HepG2 (cell line): ENCODE measurements around the gene CHMP4B. TPM values are rescaled to one million over a fixed set of nuclear protein-coding genes. Genes with fewer than 3 reads are reported as not detected.
A peak's percentile ranks its signal among the peaks of the same experiment; 100 is the strongest.

Experiments
- BCL6 ChIP-seq: IDR thresholded peaks from 2 replicates; pipeline ENCODE4 v1.6.1; 2016; ENCODE audit warnings: missing genetic modification reagents, missing compliant biosample characterization
- FOXA3 ChIP-seq: IDR thresholded peaks from 2 replicates; pipeline ENCODE4 v1.6.1; 2016; ENCODE audit warnings: missing genetic modification reagents, missing compliant biosample characterization
- MLLT10 ChIP-seq: sonication (generic); formaldehyde crosslinking; IDR thresholded peaks from 2 replicates; pipeline ENCODE4 v1.4.0; 2020; ENCODE audit warnings: missing genetic modification reagents
- RARG ChIP-seq: sonication (generic); formaldehyde crosslinking; IDR thresholded peaks from 2 replicates; pipeline ENCODE4 v1.4.0; 2020; ENCODE audit warnings: low read depth, mild to moderate bottlenecking, missing genetic modification reagents
- REXO4 ChIP-seq: sonication (generic); formaldehyde crosslinking; IDR thresholded peaks from 2 replicates; pipeline ENCODE4 v1.8.0; 2022; ENCODE audit warnings: missing genetic modification reagents, mild to moderate bottlenecking, borderline replicate concordance
- SIX1 ChIP-seq: sonication (generic); formaldehyde crosslinking; IDR thresholded peaks from 2 replicates; pipeline ENCODE4 v1.4.0; 2020; ENCODE audit warnings: missing genetic modification reagents, borderline replicate concordance
- SNRNP70 ChIP-seq: fragments of 200-400 bp; formaldehyde crosslinking; IDR thresholded peaks from 2 replicates; pipeline ENCODE4 v1.6.1; 2017; ENCODE audit warnings: mild to moderate bottlenecking, low read depth, low read length, moderate library complexity
- SRY ChIP-seq: sonication (generic); formaldehyde crosslinking; IDR thresholded peaks from 2 replicates; pipeline ENCODE4 v1.8.0; 2022; ENCODE audit warnings: mild to moderate bottlenecking, missing genetic modification reagents
- ZFAT ChIP-seq: sonication (generic); formaldehyde crosslinking; conservative IDR thresholded peaks from 2 replicates; pipeline ENCODE4 v1.8.1; 2023; ENCODE audit warnings: missing genetic modification reagents, inconsistent platforms
- ZNF121 ChIP-seq: sonication (generic); formaldehyde crosslinking; IDR thresholded peaks from 2 replicates; pipeline ENCODE4 v1.5.0; 2020; ENCODE audit warnings: mild to moderate bottlenecking, missing genetic modification reagents
- ZNF335 ChIP-seq: sonication (generic); formaldehyde crosslinking; IDR thresholded peaks from 2 replicates; pipeline ENCODE4 v1.4.0; 2020; ENCODE audit warnings: missing genetic modification reagents
- ZNF33B ChIP-seq: sonication (generic); formaldehyde crosslinking; IDR thresholded peaks from 2 replicates; pipeline ENCODE4 v1.5.1; 2020; ENCODE audit warnings: mild to moderate bottlenecking, missing genetic modification reagents
- ZNF557 ChIP-seq: sonication (generic); formaldehyde crosslinking; IDR thresholded peaks from 2 replicates; pipeline ENCODE4 v1.4.0; 2020; ENCODE audit warnings: missing genetic modification reagents
- ZNF615 ChIP-seq: sonication (generic); formaldehyde crosslinking; IDR thresholded peaks from 2 replicates; pipeline ENCODE4 v1.5.0; 2020; ENCODE audit warnings: mild to moderate bottlenecking, missing genetic modification reagents, borderline replicate concordance
- ZNF83 ChIP-seq: sonication (generic); formaldehyde crosslinking; IDR thresholded peaks from 2 replicates; pipeline ENCODE4 v1.4.0; 2020; ENCODE audit warnings: missing genetic modification reagents, mild to moderate bottlenecking, borderline replicate concordance
- polyA plus RNA-seq, 8 experiments: library from polyadenylated mRNA; depleted of rRNA in 3 of 8; stranded (reverse) in 7 of 8; unstranded in 1 of 8; fragments of >200 nt; fragmentation: Illumina TruSeq in 4 of 8; extraction: Trizol in 4 of 8; gene quantifications; 2 replicates each; pipeline versions ENCODE4 v1.2.1 to v1.2.3, GENCODE V29; 2011 to 2016; ENCODE audit warnings: low read depth in 4 of 8, missing spikeins in 1 of 8, mixed read lengths in 1 of 8; ENCODE audit not compliant: insufficient read depth in 1 of 8
- total RNA-seq, 5 experiments: library from RNA; depleted of rRNA; stranded (reverse); fragments of >200 nt; fragmentation: Illumina TruSeq; extraction: Trizol; gene quantifications; 2 replicates each; pipeline ENCODE4 v1.2.3, GENCODE V29; 2016; ENCODE audit warnings: low read depth in 1 of 5
- TF ChIP-seq, protein P1 (sequence below): IDR thresholded peaks from 2 replicates; pipeline ENCODE4 v1.6.1; 2016; ENCODE audit warnings: low read depth, missing genetic modification reagents, missing compliant biosample characterization
- TF ChIP-seq, protein P2 (sequence below): sonication (generic); formaldehyde crosslinking; IDR thresholded peaks from 2 replicates; pipeline ENCODE4 v1.5.1; 2020; ENCODE audit warnings: mild to moderate bottlenecking, missing genetic modification reagents, borderline replicate concordance
- TF ChIP-seq, protein P3 (sequence below): IDR thresholded peaks from 2 replicates; pipeline ENCODE4 v1.6.1; 2016; ENCODE audit warnings: missing genetic modification reagents, missing compliant biosample characterization
- TF ChIP-seq, protein P4 (sequence below): sonication (generic); formaldehyde crosslinking; IDR thresholded peaks from 2 replicates; pipeline ENCODE4 v1.4.0; 2020; ENCODE audit warnings: mild to moderate bottlenecking, missing genetic modification reagents

Gene CHMP4B
- total and polyA plus RNA-seq, 2 of the 13 experiments (the other 11 are each of a cell fraction or from before 2014, with no cell fraction given) = 40.1 to 45.6 TPM

DNA sequence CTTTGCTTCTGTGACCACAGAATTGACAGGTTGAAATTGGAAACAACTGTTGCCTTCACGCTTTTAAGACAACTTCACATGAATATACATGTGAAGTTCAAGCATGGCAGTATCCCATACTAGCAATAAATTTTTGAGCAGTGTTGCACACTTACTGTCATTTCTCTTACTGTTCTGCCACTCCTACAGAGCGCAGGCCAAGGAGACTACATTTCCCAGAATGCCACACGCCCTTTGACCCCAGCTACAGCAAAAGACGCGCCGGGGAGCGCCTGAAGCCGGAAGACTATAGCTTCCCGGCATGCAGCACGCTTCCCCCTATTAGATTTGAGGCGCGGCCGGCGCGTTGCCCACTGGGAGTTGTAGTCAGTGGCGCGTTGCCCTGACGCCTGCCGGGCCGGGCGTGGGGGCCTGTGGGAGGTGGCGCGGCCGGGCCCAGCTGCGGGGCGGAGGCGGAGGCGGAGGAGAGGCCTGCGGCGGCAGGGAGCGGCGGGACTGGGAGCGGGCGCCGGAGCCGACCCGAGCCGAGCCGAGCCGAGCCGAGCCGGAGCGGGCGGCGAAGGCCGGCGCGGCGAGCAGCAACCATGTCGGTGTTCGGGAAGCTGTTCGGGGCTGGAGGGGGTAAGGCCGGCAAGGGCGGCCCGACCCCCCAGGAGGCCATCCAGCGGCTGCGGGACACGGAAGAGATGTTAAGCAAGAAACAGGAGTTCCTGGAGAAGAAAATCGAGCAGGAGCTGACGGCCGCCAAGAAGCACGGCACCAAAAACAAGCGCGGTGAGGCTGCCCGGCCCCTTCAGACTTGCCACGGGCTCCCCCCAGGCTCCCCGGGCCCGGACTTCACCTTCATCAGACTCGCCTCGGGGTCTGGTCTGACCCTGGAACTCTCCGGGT lies at the start of gene CHMP4B (continued):
- TF ChIP-seq ZFAT (no peak), SRY (CRISPR knock-in tag) (peak; percentile 95), SNRNP70 (no peak), RARG (no peak), ZNF557 (CRISPR knock-in tag) (peak; percentile 43; the same call in 1 of the 2 replicates), FOXA3 (CRISPR knock-in tag) (peak; percentile 86; the same call in 1 of the 2 replicates), ZNF121 (CRISPR knock-in tag) (peak; percentile 9; the same call in 1 of the 2 replicates), SIX1 (CRISPR knock-in tag) (peak; percentile 41; the same call in 1 of the 2 replicates), ZNF335 (CRISPR knock-in tag) (peak; percentile 94), MLLT10 (CRISPR knock-in tag) (no peak), ZNF33B (CRISPR knock-in tag) (no peak; the same call in 1 of the 2 replicates), REXO4 (CRISPR knock-in tag) (no peak), BCL6 (CRISPR knock-in tag) (peak; percentile 65; the same call in 1 of the 2 replicates), ZNF615 (no peak), ZNF83 (CRISPR knock-in tag) (peak; percentile 53; the same call in 1 of the 2 replicates)
- TF ChIP-seq, protein P1, sequence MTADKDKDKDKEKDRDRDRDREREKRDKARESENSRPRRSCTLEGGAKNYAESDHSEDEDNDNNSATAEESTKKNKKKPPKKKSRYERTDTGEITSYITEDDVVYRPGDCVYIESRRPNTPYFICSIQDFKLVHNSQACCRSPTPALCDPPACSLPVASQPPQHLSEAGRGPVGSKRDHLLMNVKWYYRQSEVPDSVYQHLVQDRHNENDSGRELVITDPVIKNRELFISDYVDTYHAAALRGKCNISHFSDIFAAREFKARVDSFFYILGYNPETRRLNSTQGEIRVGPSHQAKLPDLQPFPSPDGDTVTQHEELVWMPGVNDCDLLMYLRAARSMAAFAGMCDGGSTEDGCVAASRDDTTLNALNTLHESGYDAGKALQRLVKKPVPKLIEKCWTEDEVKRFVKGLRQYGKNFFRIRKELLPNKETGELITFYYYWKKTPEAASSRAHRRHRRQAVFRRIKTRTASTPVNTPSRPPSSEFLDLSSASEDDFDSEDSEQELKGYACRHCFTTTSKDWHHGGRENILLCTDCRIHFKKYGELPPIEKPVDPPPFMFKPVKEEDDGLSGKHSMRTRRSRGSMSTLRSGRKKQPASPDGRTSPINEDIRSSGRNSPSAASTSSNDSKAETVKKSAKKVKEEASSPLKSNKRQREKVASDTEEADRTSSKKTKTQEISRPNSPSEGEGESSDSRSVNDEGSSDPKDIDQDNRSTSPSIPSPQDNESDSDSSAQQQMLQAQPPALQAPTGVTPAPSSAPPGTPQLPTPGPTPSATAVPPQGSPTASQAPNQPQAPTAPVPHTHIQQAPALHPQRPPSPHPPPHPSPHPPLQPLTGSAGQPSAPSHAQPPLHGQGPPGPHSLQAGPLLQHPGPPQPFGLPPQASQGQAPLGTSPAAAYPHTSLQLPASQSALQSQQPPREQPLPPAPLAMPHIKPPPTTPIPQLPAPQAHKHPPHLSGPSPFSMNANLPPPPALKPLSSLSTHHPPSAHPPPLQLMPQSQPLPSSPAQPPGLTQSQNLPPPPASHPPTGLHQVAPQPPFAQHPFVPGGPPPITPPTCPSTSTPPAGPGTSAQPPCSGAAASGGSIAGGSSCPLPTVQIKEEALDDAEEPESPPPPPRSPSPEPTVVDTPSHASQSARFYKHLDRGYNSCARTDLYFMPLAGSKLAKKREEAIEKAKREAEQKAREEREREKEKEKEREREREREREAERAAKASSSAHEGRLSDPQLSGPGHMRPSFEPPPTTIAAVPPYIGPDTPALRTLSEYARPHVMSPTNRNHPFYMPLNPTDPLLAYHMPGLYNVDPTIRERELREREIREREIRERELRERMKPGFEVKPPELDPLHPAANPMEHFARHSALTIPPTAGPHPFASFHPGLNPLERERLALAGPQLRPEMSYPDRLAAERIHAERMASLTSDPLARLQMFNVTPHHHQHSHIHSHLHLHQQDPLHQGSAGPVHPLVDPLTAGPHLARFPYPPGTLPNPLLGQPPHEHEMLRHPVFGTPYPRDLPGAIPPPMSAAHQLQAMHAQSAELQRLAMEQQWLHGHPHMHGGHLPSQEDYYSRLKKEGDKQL = peak; percentile 72; the same call in 1 of the 2 replicates
- TF ChIP-seq, protein P2, sequence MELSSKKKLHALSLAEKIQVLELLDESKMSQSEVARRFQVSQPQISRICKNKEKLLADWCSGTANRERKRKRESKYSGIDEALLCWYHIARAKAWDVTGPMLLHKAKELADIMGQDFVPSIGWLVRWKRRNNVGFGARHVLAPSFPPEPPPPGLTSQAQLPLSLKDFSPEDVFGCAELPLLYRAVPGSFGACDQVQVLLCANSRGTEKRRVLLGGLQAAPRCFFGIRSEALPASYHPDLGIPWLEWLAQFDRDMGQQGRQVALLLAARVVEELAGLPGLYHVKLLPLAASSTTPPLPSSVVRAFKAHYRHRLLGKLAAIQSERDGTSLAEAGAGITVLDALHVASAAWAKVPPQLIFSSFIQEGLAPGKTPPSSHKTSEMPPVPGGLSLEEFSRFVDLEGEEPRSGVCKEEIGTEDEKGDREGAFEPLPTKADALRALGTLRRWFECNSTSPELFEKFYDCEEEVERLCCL (CRISPR knock-in tag) = no peak
- TF ChIP-seq, protein P3, sequence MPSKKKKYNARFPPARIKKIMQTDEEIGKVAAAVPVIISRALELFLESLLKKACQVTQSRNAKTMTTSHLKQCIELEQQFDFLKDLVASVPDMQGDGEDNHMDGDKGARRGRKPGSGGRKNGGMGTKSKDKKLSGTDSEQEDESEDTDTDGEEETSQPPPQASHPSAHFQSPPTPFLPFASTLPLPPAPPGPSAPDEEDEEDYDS (CRISPR knock-in tag) = peak; percentile 82; the same call in 1 of the 2 replicates
- TF ChIP-seq, protein P4, sequence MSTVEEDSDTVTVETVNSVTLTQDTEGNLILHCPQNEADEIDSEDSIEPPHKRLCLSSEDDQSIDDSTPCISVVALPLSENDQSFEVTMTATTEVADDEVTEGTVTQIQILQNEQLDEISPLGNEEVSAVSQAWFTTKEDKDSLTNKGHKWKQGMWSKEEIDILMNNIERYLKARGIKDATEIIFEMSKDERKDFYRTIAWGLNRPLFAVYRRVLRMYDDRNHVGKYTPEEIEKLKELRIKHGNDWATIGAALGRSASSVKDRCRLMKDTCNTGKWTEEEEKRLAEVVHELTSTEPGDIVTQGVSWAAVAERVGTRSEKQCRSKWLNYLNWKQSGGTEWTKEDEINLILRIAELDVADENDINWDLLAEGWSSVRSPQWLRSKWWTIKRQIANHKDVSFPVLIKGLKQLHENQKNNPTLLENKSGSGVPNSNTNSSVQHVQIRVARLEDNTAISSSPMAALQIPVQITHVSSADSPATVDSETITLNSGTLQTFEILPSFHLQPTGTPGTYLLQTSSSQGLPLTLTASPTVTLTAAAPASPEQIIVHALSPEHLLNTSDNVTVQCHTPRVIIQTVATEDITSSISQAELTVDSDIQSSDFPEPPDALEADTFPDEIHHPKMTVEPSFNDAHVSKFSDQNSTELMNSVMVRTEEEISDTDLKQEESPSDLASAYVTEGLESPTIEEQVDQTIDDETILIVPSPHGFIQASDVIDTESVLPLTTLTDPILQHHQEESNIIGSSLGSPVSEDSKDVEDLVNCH = no peak
